Aorta (tissue), 5 donors: Measurements from ENCODE around the gene NCOA7. TPM values are rescaled to one million over a fixed set of nuclear protein-coding genes. Genes with fewer than 3 reads are reported as not detected.

Experiments used
- ATAC-seq: fragments of 200-7000 bp; cut with Tn5 transposase; one replicate; pipeline ENCODE4 v1.9.1; 2022; ENCODE audit warnings: moderate library complexity; ENCODE audit not compliant: low FRiP score
- DNase-seq, 2 donors: peaks; one replicate each; pipeline ENCODE4 v3.0.0-alpha.2; 2020
- H3K27ac ChIP-seq, 2 donors: one replicate each; pipeline ENCODE4 v1.5.1; 2013; ENCODE audit warnings: low read length in 2 of 2, mild to moderate bottlenecking in 2 of 2, moderate library complexity in 2 of 2, control low read depth in 1 of 2, inconsistent platforms in 1 of 2, low read depth in 1 of 2
- H3K27me3 ChIP-seq, 2 donors: one replicate each; pipeline ENCODE4 v1.6.1; 2013; ENCODE audit warnings: control low read depth in 1 of 2, low read length in 1 of 2, mild to moderate bottlenecking in 1 of 2, moderate library complexity in 1 of 2; ENCODE audit not compliant: insufficient read depth in 2 of 2, control insufficient read depth in 1 of 2
- H3K36me3 ChIP-seq, 2 donors: one replicate each; pipeline ENCODE4 v1.6.1; 2013; ENCODE audit warnings: control low read depth in 1 of 2, low read length in 1 of 2, mild to moderate bottlenecking in 1 of 2; ENCODE audit not compliant: insufficient read depth in 2 of 2, control insufficient read depth in 1 of 2
- H3K4me1 ChIP-seq, 2 donors: one replicate each; pipeline ENCODE4 v1.6.1; 2013; ENCODE audit warnings: low read length in 2 of 2, control low read depth in 1 of 2, mild to moderate bottlenecking in 1 of 2, moderate library complexity in 1 of 2; ENCODE audit not compliant: insufficient read depth in 2 of 2, control insufficient read depth in 1 of 2
- H3K4me3 ChIP-seq, 2 donors: one replicate each; pipeline ENCODE4 v1.5.1; 2013; ENCODE audit warnings: low read length in 2 of 2, control low read depth in 1 of 2, mild to moderate bottlenecking in 1 of 2
- H3K9me3 ChIP-seq: one replicate; pipeline ENCODE4 v1.6.1; 2013; ENCODE audit warnings: mild to moderate bottlenecking, low read length; ENCODE audit not compliant: control insufficient read depth
- WGBS, 2 donors: extraction: QIAGEN DNeasy Blood & Tissue Kit; methylation state at CpG; one replicate each; pipeline ENCODE4 v1.1.7; 2013; 5-methylcytosine and 5-hydroxymethylcytosine counted together
- intact Hi-C, 2 donors: fragments of 100-400 bp; cut with DNase I; formaldehyde crosslinking; loops; one replicate each; pipeline versions ENCODE4 v1.14.2 to v1.15.0; 2022
- polyA plus RNA-seq, 2 donors: library from polyadenylated mRNA; stranded (reverse); fragments of 200-250 nt; gene quantifications; one replicate each; pipeline ENCODE4 v1.2.3, GENCODE V29; 2013
- total RNA-seq, 2 donors: library from RNA; stranded (reverse); fragmentation: NEBNext Ultra II Directional; extraction: Animal tissue kit (Norgen Biotek cat#: 25700); gene quantifications; one replicate each; pipeline ENCODE4 v1.2.1, GENCODE V29; 2021
- donor health status: healthy with polysubstance abuse.
- donor health status: Bipolar disorder and iron deficiency.
- donor health status: DM: no; HTN: no; CAD: no.
- donor health status: DM: no; HTN: no; CAD: no.
- donor health status: DM: yes; HTN: yes; CAD: no.

NCOA7 gene
- total and polyA plus RNA-seq, 4 donors, result 12.3 to 82.1 (median 40.3) TPM

GRCh38 chr6:125792680-125793079, 1.9 kb downstream of the NCOA7 start:
- DNase-seq (no peak), ATAC-seq (no peak)
- no peaks in the 10 kb centered on the region for H3K9me3 ChIP-seq
- intact Hi-C loops, result no loop called here
- no peaks in the 10 kb centered on the region for H3K27me3 ChIP-seq
- no peak overlapping the region for H3K4me3 ChIP-seq
- no peaks in the 10 kb centered on the region for H3K36me3 ChIP-seq
- H3K27ac ChIP-seq, result no peak overlapping the region
- H3K4me1 ChIP-seq, result no peaks in the 10 kb centered on the region

GRCh38 chr6:125793280-125793679, 2.5 kb downstream of the NCOA7 start:
- Histone ChIP-seq H3K9me3 (no peaks in the 10 kb centered on the region), H3K27me3 (no peaks in the 10 kb centered on the region), H3K36me3 (no peaks in the 10 kb centered on the region), H3K27ac (no peak overlapping the region), H3K4me3 (no peak overlapping the region), H3K4me1 (peaks cover 0 to 3% of the 10 kb centered on the region in 2 donors)
- WGBS, 2 donors, result 80 to 89% methylated on average over 2 of the region's 2 CpGs
- ATAC-seq (no peak), DNase-seq (no peak)
- intact Hi-C loops, result no loop called here

- H3K36me3 ChIP-seq, result peaks cover 0 to under 1% of the 10 kb centered on the region in 2 donors
- DNase-seq (no peak), ATAC-seq (no peak)
- H3K4me1 ChIP-seq, result peaks cover 0 to 3% of the 10 kb centered on the region in 2 donors
- no peak overlapping the region for H3K4me3 ChIP-seq
- H3K9me3 ChIP-seq, result no peaks in the 10 kb centered on the region
- intact Hi-C loops, result no loop called here
- no peaks in the 10 kb centered on the region for H3K27me3 ChIP-seq
- no peak overlapping the region for H3K27ac ChIP-seq
- 68 to 72% methylated on average over 3 of the region's 3 CpGs for WGBS, 2 donors
Measured at GRCh38 chr6:125793863-125794262, 3.1 kb downstream of the NCOA7 start.

- Histone ChIP-seq H3K27me3 (no peaks in the 10 kb centered on the region), H3K9me3 (no peaks in the 10 kb centered on the region), H3K4me1 (peaks cover 0 to 3% of the 10 kb centered on the region in 2 donors), H3K36me3 (peaks cover 0 to 2% of the 10 kb centered on the region in 2 donors), H3K4me3 (no peak overlapping the region), H3K27ac (no peak overlapping the region)
- no peak for ATAC-seq
- WGBS, 2 donors, result 95% methylated on average over 5 of the region's 5 CpGs
- intact Hi-C loops, result no loop called here
- no peak for DNase-seq
Measured at GRCh38 chr6:125794342-125795137, 3.8 kb downstream of the NCOA7 start.

- Histone ChIP-seq H3K27ac (peak overlapping the region in 1 of 2 donors; percentile 19), H3K4me1 (peaks cover 0 to 3% of the 10 kb centered on the region in 2 donors)
Measured at GRCh38 chr6:125795301-125795700, 4.5 kb downstream of the NCOA7 start.

GRCh38 chr6:125797120-125797885, 6.5 kb downstream of the NCOA7 start:
- ATAC-seq (no peak), DNase-seq (no peak)
- no peak overlapping the region for H3K4me3 ChIP-seq
- peaks cover 0 to 3% of the 10 kb centered on the region in 2 donors for H3K4me1 ChIP-seq
- no peaks in the 10 kb centered on the region for H3K27me3 ChIP-seq
- no peaks in the 10 kb centered on the region for H3K9me3 ChIP-seq
- WGBS, 2 donors, result 95 to 99% methylated on average over 3 of the region's 3 CpGs
- H3K36me3 ChIP-seq, result peaks cover 0 to 2% of the 10 kb centered on the region in 2 donors
- intact Hi-C loops, result no loop called here
- H3K27ac ChIP-seq, result no peak overlapping the region

More at GRCh38 chr6:125795301-125795700, 4.5 kb downstream of the NCOA7 start:
- H3K9me3 ChIP-seq, result no peaks in the 10 kb centered on the region
- intact Hi-C loops, result no loop called here
- H3K27me3 ChIP-seq, result no peaks in the 10 kb centered on the region
- peaks cover 0 to 2% of the 10 kb centered on the region in 2 donors for H3K36me3 ChIP-seq
- no peak for DNase-seq
- 97 to 98% methylated on average over 1 of the region's 1 CpG for WGBS, 2 donors
- no peak for ATAC-seq
- no peak overlapping the region for H3K4me3 ChIP-seq

GRCh38 chr6:125797886-125798444, 7.2 kb downstream of the NCOA7 start:
- no peaks in the 10 kb centered on the region for H3K9me3 ChIP-seq
- no peak for DNase-seq
- H3K4me3 ChIP-seq, result no peak overlapping the region
- no peak overlapping the region for H3K27ac ChIP-seq
- peaks cover under 1 to 3% of the 10 kb centered on the region in 2 donors for H3K4me1 ChIP-seq
- ATAC-seq, result no peak
- peaks cover 0 to 2% of the 10 kb centered on the region in 2 donors for H3K36me3 ChIP-seq
- intact Hi-C loops, result no loop called here
- WGBS, 2 donors, result 75 to 79% methylated on average over 3 of the region's 3 CpGs
- H3K27me3 ChIP-seq, result no peaks in the 10 kb centered on the region

- H3K27me3 ChIP-seq, result no peaks in the 10 kb centered on the region
- DNase-seq (no peak), ATAC-seq (no peak)
- peaks cover 0 to 2% of the 10 kb centered on the region in 2 donors for H3K36me3 ChIP-seq
- intact Hi-C loops, result no loop called here
- 75 to 77% methylated on average over 5 of the region's 5 CpGs for WGBS, 2 donors
- H3K4me3 ChIP-seq, result no peak overlapping the region
- H3K9me3 ChIP-seq, result no peaks in the 10 kb centered on the region
- H3K27ac ChIP-seq, result peak overlapping the region in 1 of 2 donors; percentile 25
- H3K4me1 ChIP-seq, result peaks cover 3% of the 10 kb centered on the region in 2 donors
Measured at GRCh38 chr6:125798734-125799508, 8.2 kb downstream of the NCOA7 start.
